Effector memory CD4-positive, alpha-beta T cell (primary cell): ENCODE data around the gene ABR.
A peak's percentile ranks its signal among the peaks of the same experiment; 100 is the strongest.

Experiments used
- DNase-seq, 3 donors: peaks; one replicate each; pipeline ENCODE4 v3.0.0-alpha.2; 2020
- H3K27ac ChIP-seq: 2 replicates; pipeline ENCODE4 v1.7.0; 2013; ENCODE audit warnings: mild to moderate bottlenecking, low read length, moderate library complexity; ENCODE audit not compliant: insufficient read depth, poor library complexity, severe bottlenecking
- H3K27me3 ChIP-seq: replicated peaks from 2 replicates; pipeline ENCODE4 v1.7.0; 2013; ENCODE audit warnings: mild to moderate bottlenecking, low read length; ENCODE audit not compliant: insufficient read depth, control insufficient read depth, poor library complexity, severe bottlenecking
- H3K36me3 ChIP-seq: 2 replicates; pipeline ENCODE4 v1.7.0; 2013; ENCODE audit warnings: mild to moderate bottlenecking, low read length, moderate library complexity; ENCODE audit not compliant: control insufficient read depth, insufficient read depth
- H3K4me1 ChIP-seq: 2 replicates; pipeline ENCODE4 v1.7.0; 2013; ENCODE audit warnings: low read length, mild to moderate bottlenecking; ENCODE audit not compliant: control insufficient read depth, insufficient read depth, poor library complexity, severe bottlenecking
- H3K4me3 ChIP-seq: 2 replicates; pipeline ENCODE4 v1.7.0; 2013; ENCODE audit warnings: low read length, low read depth, mild to moderate bottlenecking; ENCODE audit not compliant: insufficient read depth, poor library complexity, severe bottlenecking
- H3K9me3 ChIP-seq: 2 replicates; pipeline ENCODE4 v1.7.0; 2013; ENCODE audit warnings: mild to moderate bottlenecking, low read length, moderate library complexity; ENCODE audit not compliant: control insufficient read depth

ABR gene

GRCh38 chr17:1188812-1189504 is 9.2 kb upstream of the ABR start:
- Histone ChIP-seq H3K36me3 (no peaks in the 10 kb centered on the region), H3K27me3 (no peaks in the 10 kb centered on the region), H3K4me1 (no peaks in the 10 kb centered on the region), H3K9me3 (no peaks in the 10 kb centered on the region), H3K4me3 (no peak overlapping the region), H3K27ac (no peak overlapping the region)
- no peak for DNase-seq

GRCh38 chr17:1186923-1187771 is 7.4 kb upstream of the ABR start:
- Histone ChIP-seq H3K27ac (no peak overlapping the region), H3K27me3 (no peaks in the 10 kb centered on the region), H3K4me1 (no peaks in the 10 kb centered on the region), H3K4me3 (no peak overlapping the region), H3K36me3 (no peaks in the 10 kb centered on the region), H3K9me3 (no peaks in the 10 kb centered on the region)
- peak; percentile 49 to 61 (median 54) for DNase-seq

- Histone ChIP-seq H3K9me3 (no peaks in the 10 kb centered on the region), H3K27me3 (no peaks in the 10 kb centered on the region), H3K36me3 (no peaks in the 10 kb centered on the region), H3K4me1 (no peaks in the 10 kb centered on the region), H3K4me3 (no peak overlapping the region), H3K27ac (no peak overlapping the region)
- no peak for DNase-seq
Measured at GRCh38 chr17:1186214-1186820, 6.5 kb upstream of the ABR start.

- no peak for DNase-seq
- H3K4me1 ChIP-seq, result peaks cover 6% of the 10 kb centered on the region
- H3K4me3 ChIP-seq, result no peak overlapping the region
- no peaks in the 10 kb centered on the region for H3K36me3 ChIP-seq
- no peaks in the 10 kb centered on the region for H3K27me3 ChIP-seq
- no peak overlapping the region for H3K27ac ChIP-seq
- H3K9me3 ChIP-seq, result no peaks in the 10 kb centered on the region
Measured at GRCh38 chr17:1183171-1183873, 3.5 kb upstream of the ABR start.

- Histone ChIP-seq H3K4me3 (no peak overlapping the region), H3K36me3 (no peaks in the 10 kb centered on the region), H3K27ac (no peak overlapping the region), H3K27me3 (no peaks in the 10 kb centered on the region), H3K9me3 (no peaks in the 10 kb centered on the region), H3K4me1 (peaks cover 6% of the 10 kb centered on the region)
- no peak for DNase-seq
Measured at GRCh38 chr17:1182811-1183170, 3.0 kb upstream of the ABR start.

GRCh38 chr17:1181753-1182137 is 2.0 kb upstream of the ABR start:
- Histone ChIP-seq H3K27me3 (no peaks in the 10 kb centered on the region), H3K4me1 (peaks cover 6% of the 10 kb centered on the region), H3K27ac (no peak overlapping the region), H3K4me3 (no peak overlapping the region), H3K9me3 (no peaks in the 10 kb centered on the region), H3K36me3 (no peaks in the 10 kb centered on the region)
- no peak for DNase-seq

GRCh38 chr17:1180958-1181752 is 1.4 kb upstream of the ABR start:
- Histone ChIP-seq H3K9me3 (no peaks in the 10 kb centered on the region), H3K4me1 (peaks cover 6% of the 10 kb centered on the region), H3K27me3 (no peaks in the 10 kb centered on the region), H3K4me3 (no peak overlapping the region), H3K36me3 (no peaks in the 10 kb centered on the region), H3K27ac (no peak overlapping the region)
- no peak for DNase-seq

GRCh38 chr17:1179112-1179817 is 516 bp downstream of the ABR start:
- Histone ChIP-seq H3K4me1 (peaks cover 6% of the 10 kb centered on the region), H3K4me3 (peak overlapping the region; percentile 80), H3K27me3 (no peaks in the 10 kb centered on the region), H3K27ac (peak overlapping the region; percentile 51), H3K36me3 (no peaks in the 10 kb centered on the region), H3K9me3 (no peaks in the 10 kb centered on the region)
- DNase-seq, result no peak
